Measurements from ENCODE around the gene RBM47. TPM values are rescaled to one million over a fixed set of nuclear protein-coding genes. Genes with fewer than 3 reads are reported as not detected.

Gene RBM47
- total RNA-seq, 4 donors from 2014 or later = 182 to 423 (median 320) TPM

- Histone ChIP-seq H3K27ac (no peak overlapping the region), H3K36me3 (peaks cover 0 to 23% (median 0%) of the 10 kb centered on the region in 3 donors), H3K27me3 (no peaks in the 10 kb centered on the region), H3K4me3 (no peak overlapping the region), H3K4me1 (peaks cover 0 to 32% (median 0%) of the 10 kb centered on the region in 4 donors), H3K9me3 (no peaks in the 10 kb centered on the region)
- TF ChIP-seq POLR2A (IDR thresholded peaks at IDR 0.05) (no peak), CTCF (IDR thresholded peaks at IDR 0.05) (no peak)
- DNase-seq = no peak
Measured at GRCh38 chr4:40502220-40502619, 127.4 kb downstream of the RBM47 start.

GRCh38 chr4:40500781-40501180, 128.9 kb downstream of the RBM47 start:
- no peaks in the 10 kb centered on the region for H3K27me3 ChIP-seq

GRCh38 chr4:40493160-40493559, 136.5 kb downstream of the RBM47 start:
- peaks cover 0 to 42% (median 0%) of the 10 kb centered on the region in 4 donors for H3K4me1 ChIP-seq
- H3K36me3 ChIP-seq = peaks cover 0 to 7% (median 0%) of the 10 kb centered on the region in 3 donors
- DNase-seq = no peak
- no peaks in the 10 kb centered on the region for H3K27me3 ChIP-seq
- H3K4me3 ChIP-seq = no peak overlapping the region
- no peak overlapping the region for H3K27ac ChIP-seq
- H3K9me3 ChIP-seq = no peaks in the 10 kb centered on the region
- TF ChIP-seq CTCF (IDR thresholded peaks at IDR 0.05) (no peak), POLR2A (IDR thresholded peaks at IDR 0.05) (no peak)

More at GRCh38 chr4:40500781-40501180, 128.9 kb downstream of the RBM47 start:
- Histone ChIP-seq H3K27ac (no peak overlapping the region), H3K4me3 (no peak overlapping the region), H3K36me3 (peaks cover 0 to 23% (median 0%) of the 10 kb centered on the region in 3 donors), H3K9me3 (no peaks in the 10 kb centered on the region), H3K4me1 (peaks cover 0 to 25% (median 0%) of the 10 kb centered on the region in 4 donors)
- no peak for TF ChIP-seq POLR2A (IDR thresholded peaks at IDR 0.05)
- TF ChIP-seq CTCF (IDR thresholded peaks at IDR 0.05) = no peak
- no peak for DNase-seq

GRCh38 chr4:40492691-40493090, 137.0 kb downstream of the RBM47 start:
- Histone ChIP-seq H3K9me3 (no peaks in the 10 kb centered on the region), H3K4me1 (peaks cover 0 to 46% (median 0%) of the 10 kb centered on the region in 4 donors), H3K36me3 (peaks cover 0 to 7% (median 0%) of the 10 kb centered on the region in 3 donors), H3K4me3 (no peak overlapping the region), H3K27me3 (no peaks in the 10 kb centered on the region), H3K27ac (no peak overlapping the region)
- TF ChIP-seq CTCF (IDR thresholded peaks at IDR 0.05) (no peak), POLR2A (IDR thresholded peaks at IDR 0.05) (no peak)
- no peak for DNase-seq

- DNase-seq = no peak
- TF ChIP-seq POLR2A (IDR thresholded peaks at IDR 0.05) = no peak
- TF ChIP-seq CTCF (IDR thresholded peaks at IDR 0.05) = no peak
- peaks cover 0 to 7% (median 0%) of the 10 kb centered on the region in 3 donors for H3K36me3 ChIP-seq
- no peaks in the 10 kb centered on the region for H3K27me3 ChIP-seq
- no peak overlapping the region for H3K4me3 ChIP-seq
- peaks cover 0 to 41% (median 0%) of the 10 kb centered on the region in 4 donors for H3K4me1 ChIP-seq
- no peaks in the 10 kb centered on the region for H3K9me3 ChIP-seq
- H3K27ac ChIP-seq = no peak overlapping the region
Measured at GRCh38 chr4:40490481-40490880, 139.2 kb downstream of the RBM47 start.

- Histone ChIP-seq H3K27ac (no peak overlapping the region), H3K36me3 (peaks cover 0 to 7% (median 0%) of the 10 kb centered on the region in 3 donors), H3K4me1 (peaks cover 0 to 39% (median 0%) of the 10 kb centered on the region in 4 donors)
Measured at GRCh38 chr4:40489961-40490360, 139.7 kb downstream of the RBM47 start.

More at GRCh38 chr4:40489961-40490360, 139.7 kb downstream of the RBM47 start:
- no peaks in the 10 kb centered on the region for H3K9me3 ChIP-seq
- H3K27me3 ChIP-seq = no peaks in the 10 kb centered on the region
- no peak for TF ChIP-seq POLR2A (IDR thresholded peaks at IDR 0.05)
- TF ChIP-seq CTCF (IDR thresholded peaks at IDR 0.05) = no peak
- DNase-seq = no peak
- H3K4me3 ChIP-seq = no peak overlapping the region

Data from Peyer's patch (tissue), 4 donors.